Adrenal gland (tissue), 5 donors: ENCODE results near the gene RPSA.
"Not testable (repeated sequence)": the region's sequence is repeated elsewhere in the genome, so short reads cannot be mapped to it uniquely, and the experiment has no call there.

ENCODE experiments used
- POLR2A ChIP-seq, 2 donors: fragments of 450-650 bp; IDR thresholded peaks; one replicate each; pipeline ENCODE4 v1.6.1; 2017; ENCODE audit warnings: antibody characterized with exemption in 2 of 2, mild to moderate bottlenecking in 2 of 2, moderate library complexity in 1 of 2
- TF ChIP-seq, protein P1 (sequence below), 6 experiments: fragments of 450-650 bp in 4 of 6; fragments of 200-600 bp in 2 of 6; sonication (generic) in 1 of 6; IDR thresholded peaks; 1 replicate in 5 of 6; 2 replicates in 1 of 6; pipeline versions ENCODE4 v1.5.1 to v1.8.0; 2016 to 2021; ENCODE audit warnings: antibody characterized with exemption in 6 of 6, mild to moderate bottlenecking in 2 of 6, moderate library complexity in 1 of 6
- donor health status: DM: no; HTN: no; CAD: no.

DNA sequence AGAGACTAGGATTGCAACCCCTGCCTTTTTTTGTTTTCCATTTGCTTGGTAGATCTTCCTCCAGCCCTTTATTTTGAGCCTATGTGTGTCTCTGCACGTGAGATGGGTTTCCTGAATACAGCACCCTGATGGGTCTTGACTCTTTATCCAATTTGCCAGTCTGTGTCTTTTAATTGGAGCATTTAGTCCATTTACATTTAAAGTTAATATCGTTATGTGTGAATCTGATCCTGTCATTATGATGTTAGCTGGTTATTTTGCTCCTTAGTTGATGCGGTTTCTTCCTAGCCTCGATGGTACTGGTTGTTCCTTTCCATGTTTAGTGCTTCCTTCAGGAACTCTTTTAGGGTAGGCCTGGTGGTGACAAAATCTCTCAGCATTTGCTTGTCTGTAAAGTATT is 36.1 kb upstream of the RPSA start:
- TF ChIP-seq, protein P1, sequence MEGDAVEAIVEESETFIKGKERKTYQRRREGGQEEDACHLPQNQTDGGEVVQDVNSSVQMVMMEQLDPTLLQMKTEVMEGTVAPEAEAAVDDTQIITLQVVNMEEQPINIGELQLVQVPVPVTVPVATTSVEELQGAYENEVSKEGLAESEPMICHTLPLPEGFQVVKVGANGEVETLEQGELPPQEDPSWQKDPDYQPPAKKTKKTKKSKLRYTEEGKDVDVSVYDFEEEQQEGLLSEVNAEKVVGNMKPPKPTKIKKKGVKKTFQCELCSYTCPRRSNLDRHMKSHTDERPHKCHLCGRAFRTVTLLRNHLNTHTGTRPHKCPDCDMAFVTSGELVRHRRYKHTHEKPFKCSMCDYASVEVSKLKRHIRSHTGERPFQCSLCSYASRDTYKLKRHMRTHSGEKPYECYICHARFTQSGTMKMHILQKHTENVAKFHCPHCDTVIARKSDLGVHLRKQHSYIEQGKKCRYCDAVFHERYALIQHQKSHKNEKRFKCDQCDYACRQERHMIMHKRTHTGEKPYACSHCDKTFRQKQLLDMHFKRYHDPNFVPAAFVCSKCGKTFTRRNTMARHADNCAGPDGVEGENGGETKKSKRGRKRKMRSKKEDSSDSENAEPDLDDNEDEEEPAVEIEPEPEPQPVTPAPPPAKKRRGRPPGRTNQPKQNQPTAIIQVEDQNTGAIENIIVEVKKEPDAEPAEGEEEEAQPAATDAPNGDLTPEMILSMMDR (IDR thresholded peaks at IDR 0.05) = not testable (repeated sequence)
- not testable (repeated sequence) for TF ChIP-seq POLR2A (IDR thresholded peaks at IDR 0.05)
